Measurements from ENCODE around the gene PAM. TPM values are rescaled to one million over a fixed set of nuclear protein-coding genes. Genes with fewer than 3 reads are reported as not detected.

PAM gene
- total and polyA plus RNA-seq, 3 donors from 2014 or later, result 65.5 to 92.5 (median 77.5) TPM

GRCh38 chr5:103000089-103000488 is 245.0 kb downstream of the PAM start:
- no peaks in the 10 kb centered on the region for H3K9me3 ChIP-seq
- DNase-seq, result no peak
- H3K4me1 ChIP-seq, result no peaks in the 10 kb centered on the region
- H3K27ac ChIP-seq, result no peak overlapping the region
- intact Hi-C loops (cut with DNase I; ENCODE audit: low total_unique reads), result no loop called here
- H3K27me3 ChIP-seq, result no peaks in the 10 kb centered on the region
- TF ChIP-seq CTCF (IDR thresholded peaks at IDR 0.05) (no peak), POLR2A (IDR thresholded peaks at IDR 0.05) (no peak)
- no peak overlapping the region for H3K4me3 ChIP-seq
- H3K36me3 ChIP-seq (ENCODE audit: low read depth, missing control alignments), result no peaks in the 10 kb centered on the region

GRCh38 chr5:103003872-103004271 is 248.8 kb downstream of the PAM start:
- Histone ChIP-seq H3K27ac (no peak overlapping the region), H3K4me3 (no peak overlapping the region), H3K27me3 (no peaks in the 10 kb centered on the region), H3K36me3 (ENCODE audit: low read depth, missing control alignments) (no peaks in the 10 kb centered on the region), H3K4me1 (no peaks in the 10 kb centered on the region), H3K9me3 (no peaks in the 10 kb centered on the region)
- WGBS, 2 donors, result 65 to 66% methylated on average over 4 of the region's 4 CpGs
- no peak for DNase-seq
- intact Hi-C loops (cut with DNase I; ENCODE audit: low total_unique reads), result no loop called here
- TF ChIP-seq CTCF (IDR thresholded peaks at IDR 0.05) (no peak), POLR2A (IDR thresholded peaks at IDR 0.05) (no peak)

GRCh38 chr5:103005276-103005675 is 250.2 kb downstream of the PAM start:
- H3K36me3 ChIP-seq (ENCODE audit: low read depth, missing control alignments), result no peaks in the 10 kb centered on the region
- H3K27ac ChIP-seq, result no peak overlapping the region
- no peak overlapping the region for H3K4me3 ChIP-seq
- TF ChIP-seq POLR2A (IDR thresholded peaks at IDR 0.05), result no peak
- no peak for TF ChIP-seq CTCF (IDR thresholded peaks at IDR 0.05)
- no peak for DNase-seq
- H3K4me1 ChIP-seq, result no peaks in the 10 kb centered on the region
- H3K27me3 ChIP-seq, result no peaks in the 10 kb centered on the region
- no peaks in the 10 kb centered on the region for H3K9me3 ChIP-seq
- intact Hi-C loops (cut with DNase I; ENCODE audit: low total_unique reads), result no loop called here

- intact Hi-C loops (cut with DNase I; ENCODE audit: low total_unique reads), result no loop called here
- Histone ChIP-seq H3K27ac (no peak overlapping the region), H3K9me3 (no peaks in the 10 kb centered on the region), H3K36me3 (ENCODE audit: low read depth, missing control alignments) (no peaks in the 10 kb centered on the region), H3K4me1 (no peaks in the 10 kb centered on the region), H3K4me3 (no peak overlapping the region), H3K27me3 (no peaks in the 10 kb centered on the region)
- TF ChIP-seq POLR2A (IDR thresholded peaks at IDR 0.05) (no peak), CTCF (IDR thresholded peaks at IDR 0.05) (no peak)
- no peak for DNase-seq
- 70 to 94% methylated on average over 1 of the region's 1 CpG for WGBS, 2 donors
Observed at GRCh38 chr5:103006921-103007320, 251.8 kb downstream of the PAM start.

GRCh38 chr5:103010168-103010567 is 255.1 kb downstream of the PAM start:
- no peaks in the 10 kb centered on the region for H3K36me3 ChIP-seq (ENCODE audit: low read depth, missing control alignments)
- no peak overlapping the region for H3K27ac ChIP-seq
- no peaks in the 10 kb centered on the region for H3K4me1 ChIP-seq
- no peaks in the 10 kb centered on the region for H3K9me3 ChIP-seq
- intact Hi-C loops (cut with DNase I; ENCODE audit: low total_unique reads), result no loop called here
- TF ChIP-seq CTCF (IDR thresholded peaks at IDR 0.05), result no peak
- TF ChIP-seq POLR2A (IDR thresholded peaks at IDR 0.05), result no peak
- H3K27me3 ChIP-seq, result no peaks in the 10 kb centered on the region
- H3K4me3 ChIP-seq, result no peak overlapping the region
- 59 to 62% methylated on average over 2 of the region's 2 CpGs for WGBS, 2 donors
- no peak for DNase-seq

Measured in testis (tissue), 3 donors.